Measurements from ENCODE around the gene EPS8.

The EPS8 gene

GRCh38 chr12:15662983-15663659, 126.1 kb downstream of the EPS8 start:
- DNase-seq (ENCODE audit: low read depth) = peak; percentile 51
- no peak overlapping the region for H3K4me3 ChIP-seq (replicated peaks; ENCODE audit: low read depth, low read length)
- TF ChIP-seq CTCF (IDR thresholded peaks at IDR 0.05; ENCODE audit: low read length, missing control alignments) = no peak

DNA sequence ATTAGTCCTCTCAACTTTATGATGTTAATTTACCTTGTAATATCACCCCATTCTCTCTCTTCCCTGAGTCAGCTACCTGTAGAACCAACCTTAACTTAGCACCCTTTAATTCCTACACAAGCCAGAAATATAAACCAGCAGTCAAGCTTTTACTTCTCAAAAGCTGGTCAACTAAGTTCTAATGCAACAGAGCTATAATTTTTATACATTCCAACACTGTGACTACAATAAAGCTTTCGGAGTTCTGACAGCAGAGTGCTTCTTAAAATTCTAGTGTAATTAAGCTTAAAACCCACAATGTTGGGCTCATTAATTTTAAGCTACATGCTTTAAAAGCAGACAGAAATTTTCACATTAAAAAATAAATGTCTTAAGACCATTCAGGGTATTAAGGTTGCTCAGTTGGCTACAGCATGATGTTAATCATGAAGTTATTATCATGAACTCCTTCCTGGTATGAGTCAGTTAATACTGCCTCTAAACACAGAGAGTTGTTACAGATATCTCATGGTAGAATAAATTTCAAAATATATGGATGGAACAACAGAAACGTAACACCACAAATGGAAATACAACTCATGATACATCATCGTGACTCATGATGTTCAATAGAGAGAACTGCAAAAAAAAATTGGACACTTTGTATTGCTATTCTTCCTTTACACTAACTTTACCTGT, 126.7 kb downstream of the EPS8 start:
- H3K4me3 ChIP-seq (replicated peaks; ENCODE audit: low read depth, low read length) = no peak overlapping the region
- TF ChIP-seq CTCF (IDR thresholded peaks at IDR 0.05; ENCODE audit: low read length, missing control alignments) = no peak
- DNase-seq (ENCODE audit: low read depth) = peak; percentile 95

- TF ChIP-seq CTCF (IDR thresholded peaks at IDR 0.05; ENCODE audit: low read length, missing control alignments) = no peak
- H3K4me3 ChIP-seq (replicated peaks; ENCODE audit: low read depth, low read length) = no peak overlapping the region
- no peak for DNase-seq (ENCODE audit: low read depth)
Measured at GRCh38 chr12:15651371-15651770, 137.8 kb downstream of the EPS8 start.

GRCh38 chr12:15650399-15651128, 138.6 kb downstream of the EPS8 start:
- DNase-seq (ENCODE audit: low read depth) = no peak

DNA sequence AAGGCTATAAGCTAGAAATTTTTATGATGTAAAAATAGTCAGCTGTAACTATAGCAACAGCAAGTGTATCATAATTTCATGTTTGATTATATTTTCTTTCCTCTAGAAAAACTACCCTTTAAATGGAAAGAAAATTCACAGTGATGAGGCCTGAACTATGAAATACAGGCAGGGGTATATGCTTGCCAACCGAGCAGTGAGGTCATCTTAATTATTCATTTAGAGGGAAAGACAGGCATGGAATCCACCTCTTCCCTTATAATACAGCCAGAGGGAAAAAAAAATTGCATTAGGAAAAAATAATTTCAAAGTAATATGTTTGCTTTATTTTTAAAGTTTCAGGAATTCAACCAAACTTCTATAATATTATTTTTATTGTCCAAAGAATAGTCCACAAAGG, 139.8 kb downstream of the EPS8 start:
- no peak for DNase-seq (ENCODE audit: low read depth)
- H3K4me3 ChIP-seq (replicated peaks; ENCODE audit: low read depth, low read length) = no peak overlapping the region
- no peak for TF ChIP-seq CTCF (IDR thresholded peaks at IDR 0.05; ENCODE audit: low read length, missing control alignments)

More at GRCh38 chr12:15650399-15651128, 138.6 kb downstream of the EPS8 start:
- no peak for TF ChIP-seq CTCF (IDR thresholded peaks at IDR 0.05; ENCODE audit: low read length, missing control alignments)
- H3K4me3 ChIP-seq (replicated peaks; ENCODE audit: low read depth, low read length) = no peak overlapping the region

DNA sequence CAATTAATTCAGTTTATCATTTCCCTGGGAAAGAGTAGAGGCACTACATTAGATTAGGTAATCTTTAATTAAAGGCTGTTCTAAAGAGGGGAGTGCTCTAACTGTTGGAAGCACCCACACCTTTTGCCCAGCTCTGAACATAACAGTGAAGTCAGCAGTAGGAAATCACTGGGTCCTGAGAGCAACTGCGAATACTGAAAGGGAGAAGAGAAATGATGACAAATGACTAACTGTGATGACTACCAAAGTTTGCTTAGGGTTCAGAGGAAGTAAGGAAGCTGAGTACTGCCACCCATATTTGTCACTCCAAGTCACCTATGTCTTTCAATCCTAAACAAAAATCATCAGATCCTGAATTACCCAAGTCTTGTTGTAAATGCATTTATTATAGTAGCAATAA, 140.6 kb downstream of the EPS8 start:
- no peak overlapping the region for H3K4me3 ChIP-seq (replicated peaks; ENCODE audit: low read depth, low read length)
- no peak for DNase-seq (ENCODE audit: low read depth)
- TF ChIP-seq CTCF (IDR thresholded peaks at IDR 0.05; ENCODE audit: low read length, missing control alignments) = no peak
